ENCODE results near the gene SLC8A1.

Gene SLC8A1

GRCh38 chr2:40286721-40287120, 165.2 kb downstream of the SLC8A1 start:
- no peak overlapping the region for H3K27ac Mint-ChIP-seq
- H3K9me3 Mint-ChIP-seq, result no peaks in the 10 kb centered on the region
- no peaks in the 10 kb centered on the region for H3K36me3 Mint-ChIP-seq (ENCODE audit: low read depth)
- no peak overlapping the region for H3K4me3 Mint-ChIP-seq
- peaks cover 6% of the 10 kb centered on the region for H3K4me1 Mint-ChIP-seq (ENCODE audit: low read depth)
- H3K27me3 Mint-ChIP-seq, result no peaks in the 10 kb centered on the region

DNA sequence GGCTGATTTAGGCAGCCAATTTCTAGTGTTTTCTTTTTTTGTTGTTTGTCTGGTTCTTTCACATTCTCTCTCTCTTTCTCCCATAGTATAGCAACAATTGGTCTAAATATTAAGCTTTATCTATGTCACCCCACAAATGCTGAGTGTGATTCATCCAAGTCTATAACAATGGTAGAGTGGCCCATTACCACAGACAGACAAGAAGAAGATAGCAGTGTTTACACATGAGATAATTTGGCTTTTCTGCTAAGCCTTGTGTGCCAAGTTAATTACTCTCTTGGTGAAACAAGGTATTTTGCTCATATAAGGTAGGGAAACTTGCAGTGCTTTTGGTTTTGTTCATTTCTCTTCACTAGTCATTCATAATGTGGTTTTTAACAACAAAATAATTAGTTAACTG, 166.5 kb downstream of the SLC8A1 start:
- no peak overlapping the region for H3K27ac Mint-ChIP-seq
- H3K27me3 Mint-ChIP-seq, result no peaks in the 10 kb centered on the region
- H3K36me3 Mint-ChIP-seq (ENCODE audit: low read depth), result no peaks in the 10 kb centered on the region
- no peak overlapping the region for H3K4me3 Mint-ChIP-seq
- H3K4me1 Mint-ChIP-seq (ENCODE audit: low read depth), result peaks cover 9% of the 10 kb centered on the region
- no peaks in the 10 kb centered on the region for H3K9me3 Mint-ChIP-seq

DNA sequence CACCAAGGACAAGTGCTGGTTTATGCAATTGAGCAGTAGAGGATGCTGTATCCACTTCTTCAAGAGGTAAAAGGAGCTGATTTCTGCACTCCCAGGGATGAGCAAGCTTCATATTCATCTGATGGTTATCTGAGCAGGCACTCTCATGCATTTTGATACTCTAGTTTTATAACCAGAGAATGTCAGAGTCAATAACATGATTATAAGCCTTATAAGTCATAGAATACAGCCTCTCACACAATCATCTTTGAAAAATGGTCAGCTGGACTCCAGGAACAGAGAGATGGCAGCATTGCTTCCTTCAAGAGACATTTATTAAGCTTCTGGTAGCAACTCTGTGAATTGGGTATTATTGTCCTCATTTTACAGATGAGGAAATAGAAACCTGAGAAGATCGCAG, 167.1 kb downstream of the SLC8A1 start:
- Mint-ChIP-seq H3K4me3 (no peak overlapping the region), H3K4me1 (ENCODE audit: low read depth) (peaks cover 4% of the 10 kb centered on the region), H3K27me3 (no peaks in the 10 kb centered on the region), H3K36me3 (ENCODE audit: low read depth) (no peaks in the 10 kb centered on the region), H3K9me3 (no peaks in the 10 kb centered on the region), H3K27ac (no peak overlapping the region)

- Mint-ChIP-seq H3K27me3 (no peaks in the 10 kb centered on the region), H3K36me3 (ENCODE audit: low read depth) (no peaks in the 10 kb centered on the region), H3K27ac (no peak overlapping the region), H3K4me1 (ENCODE audit: low read depth) (peaks cover 3% of the 10 kb centered on the region), H3K4me3 (no peak overlapping the region), H3K9me3 (no peaks in the 10 kb centered on the region)
Observed at GRCh38 chr2:40283111-40283909, 168.6 kb downstream of the SLC8A1 start.

DNA sequence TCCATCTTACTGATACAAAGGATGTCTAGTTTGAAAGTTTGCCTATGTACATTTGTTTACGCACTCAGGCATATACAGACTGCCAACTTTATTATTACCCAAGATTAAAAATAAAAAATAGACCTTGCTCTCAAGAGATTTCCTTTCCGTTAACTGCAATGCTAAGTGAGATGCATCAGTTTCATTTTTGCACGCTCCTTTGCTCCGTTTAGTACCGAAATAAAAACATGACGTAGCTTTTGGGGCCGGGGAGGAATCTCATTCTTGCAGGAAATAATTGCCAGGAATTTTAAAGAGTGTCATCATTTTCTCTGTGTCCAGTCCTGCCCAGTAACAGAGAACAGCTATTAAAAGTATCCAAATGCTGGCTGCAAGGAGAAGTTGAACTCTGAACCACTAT, 169.5 kb downstream of the SLC8A1 start:
- no peak overlapping the region for H3K27ac Mint-ChIP-seq
- H3K4me3 Mint-ChIP-seq, result no peak overlapping the region
- peaks cover 3% of the 10 kb centered on the region for H3K4me1 Mint-ChIP-seq (ENCODE audit: low read depth)
- no peaks in the 10 kb centered on the region for H3K9me3 Mint-ChIP-seq
- no peaks in the 10 kb centered on the region for H3K36me3 Mint-ChIP-seq (ENCODE audit: low read depth)
- H3K27me3 Mint-ChIP-seq, result no peaks in the 10 kb centered on the region

- H3K36me3 Mint-ChIP-seq (ENCODE audit: low read depth), result no peaks in the 10 kb centered on the region
- no peaks in the 10 kb centered on the region for H3K27me3 Mint-ChIP-seq
- H3K4me1 Mint-ChIP-seq (ENCODE audit: low read depth), result peaks cover 3% of the 10 kb centered on the region
- no peak overlapping the region for H3K4me3 Mint-ChIP-seq
- no peaks in the 10 kb centered on the region for H3K9me3 Mint-ChIP-seq
- no peak overlapping the region for H3K27ac Mint-ChIP-seq
Observed at GRCh38 chr2:40281021-40281940, 170.6 kb downstream of the SLC8A1 start.

DNA sequence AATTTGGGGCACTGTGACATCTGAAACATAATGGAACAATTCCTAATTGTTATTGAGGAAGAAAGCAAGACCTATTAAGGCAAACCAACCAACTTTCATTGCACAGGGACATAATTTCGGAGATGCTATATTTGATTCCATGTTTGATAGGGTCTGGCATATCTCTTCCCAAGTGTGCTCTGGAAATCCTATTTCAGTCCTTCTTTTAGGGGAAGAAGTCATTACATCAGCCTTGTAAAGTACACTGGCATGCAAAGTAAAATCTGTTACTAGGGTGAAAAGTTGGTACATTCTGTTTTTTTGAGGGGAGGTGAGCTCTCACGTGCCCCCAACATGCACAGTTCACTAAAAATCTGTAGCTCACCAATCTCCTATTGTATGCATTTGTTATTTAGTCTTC, 172.4 kb downstream of the SLC8A1 start:
- no peaks in the 10 kb centered on the region for H3K36me3 Mint-ChIP-seq (ENCODE audit: low read depth)
- H3K4me3 Mint-ChIP-seq, result no peak overlapping the region
- no peak overlapping the region for H3K27ac Mint-ChIP-seq
- H3K9me3 Mint-ChIP-seq, result no peaks in the 10 kb centered on the region
- H3K4me1 Mint-ChIP-seq (ENCODE audit: low read depth), result peaks cover 3% of the 10 kb centered on the region
- H3K27me3 Mint-ChIP-seq, result no peaks in the 10 kb centered on the region

DNA sequence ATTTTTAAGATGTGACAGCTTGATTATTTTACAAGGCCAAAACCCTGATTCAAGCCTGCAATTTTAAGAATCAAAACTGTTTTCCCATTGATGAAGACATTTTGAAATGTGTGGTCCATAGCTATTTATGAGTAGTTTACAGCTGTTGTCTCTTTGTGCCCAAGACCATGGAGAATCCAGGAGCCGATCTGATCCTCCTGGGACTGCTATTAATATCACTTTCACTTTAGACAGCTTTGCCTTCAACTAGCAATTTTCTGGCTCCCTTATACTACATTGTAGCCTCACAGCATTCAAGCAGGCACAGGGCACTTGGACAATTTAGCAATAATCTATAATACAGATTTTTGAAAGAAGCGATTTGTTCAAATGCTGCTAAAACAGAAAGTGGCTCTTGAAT, 172.9 kb downstream of the SLC8A1 start:
- no peaks in the 10 kb centered on the region for H3K36me3 Mint-ChIP-seq (ENCODE audit: low read depth)
- H3K4me3 Mint-ChIP-seq, result no peak overlapping the region
- peaks cover 3% of the 10 kb centered on the region for H3K4me1 Mint-ChIP-seq (ENCODE audit: low read depth)
- H3K9me3 Mint-ChIP-seq, result no peaks in the 10 kb centered on the region
- H3K27me3 Mint-ChIP-seq, result no peaks in the 10 kb centered on the region
- H3K27ac Mint-ChIP-seq, result no peak overlapping the region

GRCh38 chr2:40276076-40276475, 175.8 kb downstream of the SLC8A1 start:
- H3K4me1 Mint-ChIP-seq (ENCODE audit: low read depth), result no peaks in the 10 kb centered on the region
- no peaks in the 10 kb centered on the region for H3K9me3 Mint-ChIP-seq
- no peak overlapping the region for H3K27ac Mint-ChIP-seq
- no peaks in the 10 kb centered on the region for H3K27me3 Mint-ChIP-seq
- no peaks in the 10 kb centered on the region for H3K36me3 Mint-ChIP-seq (ENCODE audit: low read depth)
- no peak overlapping the region for H3K4me3 Mint-ChIP-seq

- Mint-ChIP-seq H3K27me3 (no peaks in the 10 kb centered on the region), H3K27ac (no peak overlapping the region), H3K4me1 (ENCODE audit: low read depth) (no peaks in the 10 kb centered on the region), H3K36me3 (ENCODE audit: low read depth) (no peaks in the 10 kb centered on the region), H3K4me3 (no peak overlapping the region), H3K9me3 (no peaks in the 10 kb centered on the region)
Observed at GRCh38 chr2:40274270-40274669, 177.6 kb downstream of the SLC8A1 start.

DNA sequence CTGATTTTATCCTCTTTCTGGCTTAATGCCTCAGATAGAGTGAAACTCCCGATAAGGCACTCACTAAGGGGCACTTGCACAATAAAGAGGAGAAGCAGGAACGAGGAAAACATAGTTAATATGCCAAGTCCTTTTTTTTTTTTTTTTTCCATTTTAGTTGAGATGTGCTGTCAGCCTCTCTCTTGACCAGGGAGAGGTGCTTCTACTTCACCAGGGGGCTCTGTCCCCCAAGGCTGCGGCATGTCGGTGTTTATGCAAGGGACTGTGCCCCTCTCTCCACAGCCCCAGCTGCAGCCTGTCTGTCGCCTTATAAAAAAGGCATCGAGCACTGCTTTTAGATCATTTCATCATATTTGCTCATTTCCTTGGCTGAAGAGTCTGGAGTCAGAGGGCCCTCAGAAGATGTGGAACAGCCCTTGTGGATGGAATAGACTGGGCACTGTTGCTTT, 178.1 kb downstream of the SLC8A1 start:
- no peak overlapping the region for H3K4me3 Mint-ChIP-seq
- H3K9me3 Mint-ChIP-seq, result no peaks in the 10 kb centered on the region
- H3K4me1 Mint-ChIP-seq (ENCODE audit: low read depth), result no peaks in the 10 kb centered on the region
- H3K27me3 Mint-ChIP-seq, result no peaks in the 10 kb centered on the region
- no peak overlapping the region for H3K27ac Mint-ChIP-seq
- no peaks in the 10 kb centered on the region for H3K36me3 Mint-ChIP-seq (ENCODE audit: low read depth)

- H3K27ac Mint-ChIP-seq, result no peak overlapping the region
- no peaks in the 10 kb centered on the region for H3K4me1 Mint-ChIP-seq (ENCODE audit: low read depth)
- no peak overlapping the region for H3K4me3 Mint-ChIP-seq
- no peaks in the 10 kb centered on the region for H3K9me3 Mint-ChIP-seq
- no peaks in the 10 kb centered on the region for H3K27me3 Mint-ChIP-seq
- no peaks in the 10 kb centered on the region for H3K36me3 Mint-ChIP-seq (ENCODE audit: low read depth)
Observed at GRCh38 chr2:40271094-40271493, 180.8 kb downstream of the SLC8A1 start.

GRCh38 chr2:40270372-40270771, 181.5 kb downstream of the SLC8A1 start:
- Mint-ChIP-seq H3K27ac (no peak overlapping the region), H3K27me3 (no peaks in the 10 kb centered on the region), H3K4me1 (ENCODE audit: low read depth) (no peaks in the 10 kb centered on the region), H3K4me3 (no peak overlapping the region), H3K36me3 (ENCODE audit: low read depth) (no peaks in the 10 kb centered on the region), H3K9me3 (no peaks in the 10 kb centered on the region)

- no peaks in the 10 kb centered on the region for H3K9me3 Mint-ChIP-seq
- H3K4me3 Mint-ChIP-seq, result no peak overlapping the region
- H3K27me3 Mint-ChIP-seq, result no peaks in the 10 kb centered on the region
- no peak overlapping the region for H3K27ac Mint-ChIP-seq
- H3K36me3 Mint-ChIP-seq (ENCODE audit: low read depth), result no peaks in the 10 kb centered on the region
- H3K4me1 Mint-ChIP-seq (ENCODE audit: low read depth), result no peaks in the 10 kb centered on the region
Observed at GRCh38 chr2:40268566-40268965, 183.3 kb downstream of the SLC8A1 start.

- H3K27me3 Mint-ChIP-seq, result no peaks in the 10 kb centered on the region
- H3K27ac Mint-ChIP-seq, result no peak overlapping the region
- no peaks in the 10 kb centered on the region for H3K36me3 Mint-ChIP-seq (ENCODE audit: low read depth)
- no peaks in the 10 kb centered on the region for H3K4me1 Mint-ChIP-seq (ENCODE audit: low read depth)
- no peak overlapping the region for H3K4me3 Mint-ChIP-seq
- no peaks in the 10 kb centered on the region for H3K9me3 Mint-ChIP-seq
Observed at GRCh38 chr2:40266201-40266600, 185.7 kb downstream of the SLC8A1 start.

Data from stimulated activated naive CD8-positive, alpha-beta T cell treated with anti-CD3 and anti-CD28 coated beads, Interleukin-15, Interleukin-2, amounts not matched to agents 100 ng/mL and 50 ng/mL, for 24 hours (primary cell).